GM18873 (cell line): ENCODE data around the gene CETP.
"Not testable (repeated sequence)": the region's sequence is repeated elsewhere in the genome, so short reads cannot be mapped to it uniquely, and the experiment has no call there.

Experiments used
- ATAC-seq: cut with Tn5 transposase; IDR thresholded peaks from one replicate; pipeline ENCODE4 v1.9.1; 2021; ENCODE audit warnings: mild to moderate bottlenecking, moderate library complexity, moderate number of reproducible peaks; ENCODE audit not compliant: unreplicated experiment, low FRiP score

CETP gene

GRCh38 chr16:56977823-56978430 lies 16.2 kb downstream of the CETP start:
- ATAC-seq, result no peak

- ATAC-seq, result no peak
These were observed 18.4 kb downstream of the CETP start for GRCh38 chr16:56980201-56980535.

GRCh38 chr16:56980792-56981724 lies 19.3 kb downstream of the CETP start:
- no peak for ATAC-seq

DNA sequence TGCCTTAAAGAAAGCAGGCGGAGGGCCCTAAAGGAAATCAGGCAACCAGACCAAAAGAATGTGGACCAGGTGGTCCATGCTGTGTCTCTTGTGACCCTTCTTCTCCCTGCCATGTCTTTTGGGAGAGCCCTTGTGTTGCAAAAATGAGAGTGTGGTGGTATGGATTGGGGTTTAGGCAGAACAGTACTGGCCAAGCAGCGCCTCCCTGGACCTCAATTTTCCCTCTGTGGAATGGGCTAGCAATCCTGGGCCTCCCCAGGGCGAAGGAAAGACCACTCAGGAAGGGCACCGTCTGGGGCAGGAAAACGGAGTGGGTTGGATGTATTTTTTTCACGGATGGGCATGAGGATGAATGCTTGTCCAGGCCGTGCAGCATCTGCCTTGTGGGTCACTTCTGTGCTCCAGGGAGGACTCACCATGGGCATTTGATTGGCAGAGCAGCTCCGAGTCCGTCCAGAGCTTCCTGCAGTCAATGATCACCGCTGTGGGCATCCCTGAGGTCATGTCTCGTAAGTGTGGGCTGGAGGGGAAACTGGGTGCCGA lies 20.1 kb downstream of the CETP start:
- ATAC-seq, result no peak

GRCh38 chr16:56982695-56983094 lies 20.9 kb downstream of the CETP start:
- no peak for ATAC-seq

DNA sequence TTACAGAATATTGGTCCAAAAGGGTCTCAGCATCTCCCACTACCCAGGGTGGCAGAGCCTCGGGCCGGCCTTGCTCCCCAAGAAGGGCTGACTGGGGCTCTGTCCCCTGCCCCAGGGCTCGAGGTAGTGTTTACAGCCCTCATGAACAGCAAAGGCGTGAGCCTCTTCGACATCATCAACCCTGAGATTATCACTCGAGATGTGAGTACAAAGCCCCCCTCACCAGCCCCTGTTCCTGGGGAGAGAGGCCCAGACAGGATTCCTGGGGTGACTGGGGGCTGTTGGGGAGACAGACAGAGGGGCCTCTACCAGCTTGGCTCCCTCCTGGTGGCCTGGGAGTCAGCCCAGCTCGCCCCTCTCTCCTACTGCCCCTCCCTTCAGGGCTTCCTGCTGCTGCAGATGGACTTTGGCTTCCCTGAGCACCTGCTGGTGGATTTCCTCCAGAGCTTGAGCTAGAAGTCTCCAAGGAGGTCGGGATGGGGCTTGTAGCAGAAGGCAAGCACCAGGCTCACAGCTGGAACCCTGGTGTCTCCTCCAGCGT lies 21.5 kb downstream of the CETP start:
- no peak for ATAC-seq

GRCh38 chr16:56984639-56985038 lies 22.9 kb downstream of the CETP start:
- no peak for ATAC-seq

DNA sequence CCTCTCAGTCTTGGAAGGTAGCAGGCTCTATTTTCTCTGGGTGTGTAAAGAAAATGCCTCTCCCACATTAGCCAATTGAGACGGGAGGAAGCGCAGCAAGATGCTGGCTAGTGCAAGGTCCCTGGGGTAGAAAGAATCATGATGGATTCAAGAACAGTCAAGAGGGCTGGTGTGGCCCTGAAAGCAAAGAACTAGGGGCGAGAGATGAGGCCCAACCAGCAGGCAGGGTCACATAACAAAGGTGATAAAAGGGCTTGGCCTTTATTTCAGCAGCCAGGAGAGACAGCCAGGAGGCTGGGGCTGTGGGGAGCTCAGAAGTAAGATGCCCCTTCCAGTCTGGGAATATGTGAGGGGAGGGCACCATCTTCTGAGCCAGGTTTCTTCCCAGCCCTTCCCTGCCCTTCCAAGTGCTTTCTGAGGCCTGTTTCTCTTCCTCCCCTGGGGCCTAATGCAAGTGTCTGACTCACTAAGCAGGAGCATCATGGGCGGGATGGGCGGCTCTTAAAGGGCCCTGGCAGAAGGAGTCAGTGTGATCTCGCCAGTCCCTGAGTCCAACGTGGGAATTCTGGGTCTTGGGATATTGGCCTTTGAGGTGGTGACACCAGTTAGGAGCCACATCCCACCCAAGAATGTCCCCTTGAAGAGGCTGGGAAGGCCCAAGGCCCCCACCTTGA lies 23.7 kb downstream of the CETP start:
- ATAC-seq, result no peak

GRCh38 chr16:56985962-56986360 lies 24.2 kb downstream of the CETP start:
- no peak for ATAC-seq

DNA sequence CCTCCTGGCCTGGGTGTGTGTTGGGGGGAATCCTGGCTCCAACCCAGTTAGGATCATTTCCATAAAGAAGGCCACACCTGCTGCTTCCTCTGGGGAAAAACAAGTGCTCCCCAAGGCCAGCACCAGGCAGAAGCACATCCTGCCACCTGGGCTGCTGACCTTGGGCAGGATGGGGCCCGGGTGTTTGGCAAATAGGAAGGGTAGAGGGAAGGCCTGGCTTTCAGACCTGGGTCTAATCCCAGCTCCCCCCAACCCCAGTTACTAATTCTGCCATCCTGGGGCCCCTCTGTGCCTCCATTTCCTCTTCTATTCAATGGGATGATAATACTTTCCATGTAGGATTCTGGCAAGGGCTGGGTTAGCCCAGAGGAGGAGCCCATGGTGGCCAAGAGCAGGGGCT lies 24.6 kb downstream of the CETP start:
- ATAC-seq, result no peak

GRCh38 chr16:56986908-56987307 lies 25.2 kb downstream of the CETP start:
- not testable (repeated sequence) for ATAC-seq

DNA sequence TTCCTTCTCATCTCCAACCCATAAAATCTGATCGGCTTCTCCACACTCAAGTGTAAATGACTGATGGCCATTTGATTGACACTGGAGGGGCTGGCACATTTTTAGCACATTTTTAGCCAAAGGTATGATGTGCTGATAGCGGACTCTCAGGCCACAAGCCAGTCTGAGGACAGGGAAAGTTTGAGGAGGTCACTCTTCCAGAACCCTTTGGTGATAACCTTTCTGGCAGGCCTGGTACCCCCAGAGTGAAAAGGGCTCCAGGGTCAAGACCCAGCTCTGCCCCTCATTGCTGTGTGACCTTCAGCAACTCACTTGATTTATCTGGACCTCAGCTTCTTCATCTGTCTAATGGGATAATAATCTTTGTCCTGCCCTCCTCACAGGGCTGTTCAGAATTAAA lies 25.9 kb downstream of the CETP start:
- no peak for ATAC-seq

DNA sequence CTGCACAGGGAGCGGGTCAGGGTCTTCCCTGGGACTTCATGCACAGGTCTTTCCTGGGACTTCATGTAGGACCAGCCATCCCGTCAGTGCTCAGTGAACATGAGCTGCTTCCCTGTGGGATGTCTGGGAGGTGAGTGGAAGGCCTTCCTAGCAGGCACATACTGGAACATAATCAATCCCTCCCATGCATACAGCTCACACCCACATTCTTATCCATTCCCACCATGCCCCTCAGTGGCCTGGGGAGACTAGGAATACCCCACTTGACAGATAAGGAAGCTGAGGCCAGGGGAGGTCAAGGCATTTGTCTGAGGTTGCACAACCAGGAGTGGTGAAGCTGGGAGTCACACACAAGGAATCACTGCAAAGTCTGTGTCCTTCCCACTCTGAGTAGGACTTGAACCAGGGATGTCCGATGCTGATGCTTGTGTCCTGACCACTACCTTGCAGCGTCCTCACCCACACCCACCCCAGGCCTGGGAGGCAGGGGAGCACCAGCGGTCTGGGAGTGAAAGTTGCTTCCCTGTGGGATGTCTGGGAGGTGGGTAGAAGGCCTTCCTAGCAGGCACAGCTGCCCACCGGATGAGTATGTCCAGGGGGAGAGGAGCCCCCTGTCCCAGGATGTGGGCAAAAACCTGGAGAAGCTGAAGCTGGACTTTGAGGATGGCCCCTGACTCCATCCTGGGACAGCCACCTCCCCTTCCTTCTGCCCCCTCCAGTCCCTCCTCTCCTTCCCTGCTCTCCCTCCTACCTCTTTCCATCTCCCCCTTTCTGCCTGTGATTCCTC lies 26.6 kb downstream of the CETP start:
- no peak for ATAC-seq

- ATAC-seq, result peak; percentile 46
These were observed 27.5 kb downstream of the CETP start, which contains the start of gene NLRC5 for GRCh38 chr16:56988948-56989945. TSS of gene NLRC5 (plus strand) at chr16:56989557. CDS start at chr16:57020713, 31,156 bp downstream.

DNA sequence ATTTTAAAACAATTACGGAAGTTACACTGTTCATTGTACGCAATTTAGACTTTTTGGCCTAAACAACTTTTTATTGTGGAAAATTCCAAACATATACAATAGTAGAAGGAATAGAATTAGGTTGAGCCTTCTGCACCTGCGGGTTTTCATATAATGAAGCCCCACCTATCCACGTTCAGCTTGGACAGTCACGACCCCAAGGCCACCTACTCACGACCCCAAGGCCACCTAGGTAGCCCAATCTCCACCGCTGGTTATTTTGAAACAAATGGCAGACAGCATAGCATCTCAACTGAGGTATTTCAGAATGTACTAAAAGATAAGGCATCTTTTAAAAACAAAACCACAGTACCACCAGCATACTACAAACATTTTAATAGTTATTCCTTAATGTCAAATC lies 28.2 kb downstream of the CETP start:
- no peak for ATAC-seq

- ATAC-seq, result no peak
These were observed 28.9 kb downstream of the CETP start for GRCh38 chr16:56990407-56991286.

DNA sequence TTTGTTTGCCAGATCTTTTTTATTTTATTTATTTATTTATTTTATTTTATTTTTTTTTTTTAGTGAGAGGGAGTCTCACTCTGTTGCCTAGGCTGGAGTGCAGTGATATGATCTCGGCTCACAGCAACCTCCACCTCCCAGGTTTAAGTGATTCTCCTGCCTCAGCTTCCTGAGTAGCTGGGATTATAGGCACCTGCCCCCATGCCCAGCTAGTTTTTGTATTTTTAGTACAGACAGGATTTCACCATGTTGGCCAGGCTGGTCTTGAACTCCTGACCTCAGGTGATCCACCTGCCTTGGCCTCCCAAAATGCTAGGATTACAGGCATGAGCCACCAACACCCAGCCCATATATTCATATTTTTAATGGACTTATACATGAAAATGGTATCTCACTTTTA lies 30.7 kb downstream of the CETP start:
- ATAC-seq, result not testable (repeated sequence)

GRCh38 chr16:56993204-56993603 lies 31.5 kb downstream of the CETP start:
- no peak for ATAC-seq
